ENCODE results near the gene DPY30. TPM values are rescaled to one million over a fixed set of nuclear protein-coding genes. Genes with fewer than 3 reads are reported as not detected.
"Not testable (repeated sequence)": the region's sequence is repeated elsewhere in the genome, so short reads cannot be mapped to it uniquely, and the experiment has no call there.

The DPY30 gene
- 69.6 and 70.7 TPM in 2 replicates for total RNA-seq (2014; rRNA removed)
- 80.2 TPM for polyA plus RNA-seq (2012)

DNA sequence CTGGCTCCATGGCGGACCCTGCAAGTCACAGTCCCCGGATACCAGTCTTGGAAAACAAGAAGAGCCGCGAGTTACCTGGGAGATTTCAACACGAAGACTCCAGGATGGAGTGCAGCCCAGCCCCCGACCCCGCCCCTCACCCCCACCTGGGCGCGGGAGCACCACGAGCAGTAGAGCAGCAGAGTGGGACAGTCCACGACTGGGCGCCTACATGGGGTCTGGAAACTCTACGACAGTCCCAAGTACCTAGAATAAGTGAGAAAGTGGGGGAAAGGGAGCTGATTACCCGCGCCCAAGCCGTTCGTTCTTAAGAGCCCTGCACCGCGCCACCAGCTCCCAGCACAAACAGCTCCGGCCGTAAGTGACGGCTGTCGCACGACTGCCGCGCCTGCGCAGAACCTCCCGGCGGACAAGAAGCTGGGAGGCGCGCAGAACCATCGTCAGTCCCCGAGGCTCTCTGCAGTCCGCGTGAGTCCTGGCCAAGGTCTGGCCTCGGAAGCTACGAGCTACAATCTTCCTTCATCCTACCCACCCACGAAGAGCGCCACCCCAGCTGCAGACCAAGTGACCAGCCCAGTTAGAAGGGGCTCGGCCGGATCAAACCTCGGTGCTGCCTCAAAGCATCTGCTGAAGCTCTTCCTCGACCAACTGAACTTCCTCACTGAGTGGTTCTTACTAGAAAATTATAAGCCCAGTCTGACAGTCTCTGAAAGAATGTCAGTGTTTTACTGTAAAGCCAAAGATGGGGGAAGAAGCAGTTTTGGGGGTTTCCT is at the start of gene DPY30:
DPY30 (minus strand) TSS at position 359 of the 773 bp plus-strand sequence; CDS start at position 10, 349 bp downstream.
- DNase-seq (ENCODE audit: low read depth), result peak; percentile 90

DNA sequence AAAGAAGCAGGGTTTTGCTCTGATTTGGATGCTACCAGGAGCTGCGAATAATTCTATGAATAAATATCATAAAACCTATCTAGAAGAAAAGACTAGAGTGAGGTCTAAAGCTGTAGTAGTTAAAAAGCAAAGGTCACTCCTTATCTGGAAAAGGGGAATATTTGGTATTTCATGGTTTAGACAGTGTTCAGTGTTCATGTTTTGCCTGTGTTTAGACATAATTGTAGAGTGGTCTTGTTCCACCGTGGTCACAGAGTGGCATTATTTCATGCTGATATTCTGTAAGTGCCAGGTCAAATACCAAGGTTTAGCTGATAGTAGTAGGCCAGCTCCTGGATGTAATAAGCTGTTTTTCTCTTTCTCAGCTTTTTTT is 34.5 kb upstream of the DPY30 start:
- DNase-seq (ENCODE audit: low read depth), result no peak

- no peak for DNase-seq (ENCODE audit: low read depth)
Observed at GRCh38 chr2:32067549-32067948, 27.9 kb upstream of the DPY30 start.

DNA sequence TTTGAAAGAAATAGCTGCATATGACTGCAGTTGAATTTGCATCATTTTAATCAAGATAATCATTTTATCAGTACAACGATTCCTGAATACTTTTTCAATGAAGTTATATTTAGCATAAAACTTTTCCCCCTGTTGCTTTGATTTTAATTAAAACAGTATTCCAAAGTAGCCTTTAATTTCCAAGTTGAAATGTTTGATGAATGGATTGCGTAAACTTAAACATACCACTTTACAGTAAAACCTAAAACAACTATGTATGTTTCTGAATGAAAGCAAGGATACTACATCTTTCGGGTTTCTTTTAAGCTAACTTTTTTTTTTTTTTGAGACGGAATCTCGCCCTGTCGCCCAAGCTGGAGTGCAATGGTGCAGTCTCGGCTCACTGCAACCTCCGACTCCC is 25.1 kb upstream of the DPY30 start:
- no peak for DNase-seq (ENCODE audit: low read depth)

- no peak for DNase-seq (ENCODE audit: low read depth)
Observed at GRCh38 chr2:32064021-32064601, 24.5 kb upstream of the DPY30 start.

- DNase-seq (ENCODE audit: low read depth), result peak; percentile 95
Observed at GRCh38 chr2:32063310-32064020, 23.9 kb upstream of the DPY30 start, which contains the start of gene SPAST. TSS of gene SPAST (plus strand) at chr2:32063556. CDS start at chr2:32063832, 276 bp downstream.

DNA sequence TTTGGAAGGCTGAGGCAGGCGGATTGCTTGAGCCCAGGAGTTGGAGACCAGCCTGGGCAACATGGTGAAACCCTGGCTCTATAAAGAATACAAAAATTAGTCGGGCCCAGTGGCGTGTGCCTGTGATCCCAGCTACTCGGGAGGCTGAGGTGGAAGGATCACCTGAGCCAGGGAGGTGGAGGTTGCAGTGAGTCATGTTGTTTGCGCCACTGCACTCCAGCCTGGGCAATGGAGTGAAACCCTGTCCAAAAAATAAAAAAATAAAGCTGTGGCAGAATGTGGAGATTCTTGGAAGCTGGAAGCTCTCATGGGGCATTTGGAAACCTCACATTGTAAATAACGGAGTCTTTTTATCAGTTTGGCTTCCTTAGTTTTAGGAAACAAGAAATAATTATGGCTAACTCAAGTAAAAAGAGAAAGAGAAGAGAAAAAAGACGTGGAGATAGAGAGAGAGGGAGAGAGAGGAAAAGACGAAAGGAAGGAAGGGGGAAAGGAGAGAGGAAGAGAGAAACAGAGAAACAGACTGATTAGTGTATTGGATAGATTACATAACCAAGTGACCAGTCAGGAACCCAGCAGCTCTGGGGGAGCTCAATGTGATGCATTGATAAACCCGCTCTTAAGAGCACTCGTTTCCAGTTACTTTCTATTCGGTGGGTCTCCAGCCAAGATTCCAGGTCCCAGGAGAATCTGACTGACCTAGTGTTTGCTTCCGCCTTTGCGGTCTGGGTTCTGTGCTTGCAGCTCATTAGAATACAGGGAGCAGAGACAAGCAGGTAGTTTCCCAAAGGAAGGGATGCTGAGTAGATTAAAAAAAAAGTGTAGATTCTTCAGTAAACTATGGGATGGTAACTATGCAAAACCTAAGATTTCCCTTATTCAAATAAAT is 22.6 kb upstream of the DPY30 start:
- peak; percentile 49 for DNase-seq (ENCODE audit: low read depth)

- DNase-seq (ENCODE audit: low read depth), result no peak
Observed at GRCh38 chr2:32061430-32061829, 21.8 kb upstream of the DPY30 start.

DNA sequence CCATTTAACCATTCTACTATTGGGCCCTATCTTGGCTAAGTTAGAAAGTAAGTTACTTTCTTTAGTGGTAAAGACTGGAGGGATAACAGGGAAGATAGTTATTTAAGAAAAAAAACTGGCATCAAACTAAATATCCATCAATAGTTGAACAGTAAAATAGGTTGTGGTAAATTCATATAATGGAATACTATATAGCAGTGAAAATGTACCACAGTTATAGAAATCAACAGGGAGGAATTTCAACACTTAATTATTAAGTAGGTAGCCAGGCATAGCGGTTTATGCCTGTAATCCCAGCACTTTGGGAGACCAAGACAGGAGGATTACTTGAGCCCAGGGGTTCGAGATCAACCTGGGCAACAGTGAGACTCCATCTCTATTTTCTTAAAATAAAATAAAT is 20.7 kb upstream of the DPY30 start:
- DNase-seq (ENCODE audit: low read depth), result no peak

DNA sequence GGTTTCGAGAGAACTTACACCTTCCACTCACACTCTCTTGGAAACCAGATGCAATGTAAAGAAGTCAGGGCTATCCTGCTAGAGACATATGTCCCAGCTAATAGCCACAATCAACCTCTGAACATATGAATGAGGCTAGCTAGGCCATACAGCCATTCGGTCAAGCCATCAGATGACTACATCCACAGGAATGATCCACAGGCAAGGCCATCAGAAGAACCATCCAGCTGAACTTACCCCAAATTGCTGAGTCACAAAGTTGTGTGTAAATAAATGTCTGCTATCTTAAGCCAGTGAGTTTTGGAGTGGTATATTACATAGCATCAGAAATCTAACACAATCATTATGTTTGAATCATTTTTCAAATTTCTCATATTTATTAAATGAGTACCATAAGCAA is 18.5 kb upstream of the DPY30 start:
- DNase-seq (ENCODE audit: low read depth), result peak; percentile 8

GRCh38 chr2:32054583-32054982 is 15.0 kb upstream of the DPY30 start:
- DNase-seq (ENCODE audit: low read depth), result not testable (repeated sequence)

DNA sequence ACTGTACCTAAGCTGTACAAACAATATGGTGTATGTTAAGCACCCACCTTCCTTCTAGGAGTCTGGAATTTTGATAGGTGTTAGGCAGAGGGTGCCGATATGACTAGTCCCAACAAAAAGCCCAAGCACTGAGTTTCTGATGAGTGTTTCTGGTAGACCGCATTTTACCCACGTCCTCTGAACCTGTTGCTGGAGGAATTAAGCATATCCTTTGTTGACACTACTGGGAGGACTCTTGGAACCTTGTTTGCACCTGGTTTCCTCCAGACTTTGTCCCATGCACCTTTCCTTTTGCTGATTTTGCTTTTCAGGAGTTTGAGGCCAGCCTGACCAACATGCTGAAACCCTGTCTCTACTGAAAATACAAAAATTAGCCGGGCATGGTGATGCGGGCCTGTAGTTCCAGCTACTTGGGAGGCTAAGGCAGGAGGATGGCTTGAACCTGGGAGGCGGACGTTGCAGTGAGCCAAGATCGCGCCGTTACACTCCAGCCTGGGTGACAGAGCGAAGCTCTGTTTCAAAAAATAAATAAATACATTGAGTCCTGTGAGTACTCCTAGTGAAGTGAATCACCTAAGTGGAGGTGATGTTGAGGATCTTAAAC is 12.3 kb upstream of the DPY30 start:
- DNase-seq (ENCODE audit: low read depth), result no peak

GRCh38 chr2:32043561-32043960 is 4.0 kb upstream of the DPY30 start:
- DNase-seq (ENCODE audit: low read depth), result no peak

GRCh38 chr2:32034198-32034887 is 5.3 kb downstream of the DPY30 start:
- DNase-seq (ENCODE audit: low read depth), result not testable (repeated sequence)

DNA sequence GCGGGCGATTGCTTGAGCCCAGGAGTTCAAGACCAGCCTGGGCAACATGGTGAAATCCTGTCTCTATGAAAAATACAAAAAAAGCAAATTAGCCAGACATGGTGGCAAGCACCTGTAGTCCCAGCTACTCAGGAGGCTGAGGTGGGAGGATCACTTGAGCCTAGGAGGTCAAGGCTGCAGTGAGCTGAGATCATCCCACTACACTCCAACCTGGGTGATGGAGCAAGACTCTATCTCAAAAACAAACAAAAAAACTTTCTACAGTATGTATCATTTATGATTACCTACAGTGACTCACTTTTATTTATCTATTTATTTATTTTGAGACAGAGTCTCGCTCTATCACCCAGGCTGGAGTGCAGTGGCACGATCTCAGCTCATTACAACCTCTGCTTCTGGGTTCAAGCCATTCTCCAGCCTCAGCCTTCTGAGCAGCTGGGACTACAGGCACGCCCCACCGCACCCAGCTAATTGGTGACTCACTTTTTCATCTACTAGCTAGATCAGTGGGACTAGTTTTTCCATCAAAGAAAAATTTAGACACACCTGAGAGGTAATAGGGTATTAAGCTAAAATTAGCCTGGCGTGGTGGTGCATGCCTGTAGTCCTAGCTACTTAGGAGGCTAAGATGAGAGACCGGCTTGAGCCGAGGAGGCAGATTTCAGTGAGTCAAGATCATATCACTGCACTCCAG is 20.7 kb downstream of the DPY30 start:
- DNase-seq (ENCODE audit: low read depth), result not testable (repeated sequence)

GRCh38 chr2:32012872-32013271 is 26.7 kb downstream of the DPY30 start:
- DNase-seq (ENCODE audit: low read depth), result no peak

- DNase-seq (ENCODE audit: low read depth), result no peak
Observed at GRCh38 chr2:32011485-32011960, 28.1 kb downstream of the DPY30 start.

DNA sequence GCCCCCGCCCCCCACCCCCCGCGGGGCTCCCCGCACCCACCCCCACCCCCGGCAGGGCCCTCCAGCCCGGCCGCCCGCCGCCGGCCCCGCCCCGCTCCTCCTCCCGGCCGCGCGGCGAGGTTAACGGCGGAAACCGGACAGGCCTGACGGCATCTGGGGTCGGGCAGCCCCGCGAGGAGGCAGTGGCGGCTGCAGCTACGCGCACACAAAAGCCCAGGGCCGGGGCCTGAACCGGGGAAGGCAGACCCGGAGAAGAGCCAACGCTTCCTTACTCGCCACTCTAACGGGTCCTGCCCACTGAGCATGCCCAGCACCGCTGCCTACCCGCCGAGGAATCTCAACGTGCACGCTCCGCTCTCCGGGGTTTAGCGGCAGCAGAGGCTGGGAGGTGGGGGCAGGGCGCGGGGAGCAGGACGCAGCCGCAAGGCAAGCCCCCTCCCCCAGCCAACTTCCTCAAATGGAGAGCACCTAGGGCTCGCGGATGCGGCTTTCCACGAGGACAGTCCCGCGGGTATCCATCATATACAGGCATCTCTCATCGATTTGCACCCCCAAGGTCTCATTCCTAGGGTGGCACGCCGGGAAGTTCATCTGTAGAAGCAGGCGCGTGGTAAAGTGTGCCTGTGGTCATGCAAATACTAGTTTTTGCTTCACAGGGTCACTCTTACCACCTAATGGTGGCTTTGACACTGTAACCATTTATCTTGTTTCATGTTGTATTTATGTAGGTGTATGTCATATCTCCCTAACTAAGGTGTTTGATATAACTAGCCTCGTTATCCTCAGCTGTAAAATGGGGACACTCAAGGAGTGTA is 28.7 kb downstream of the DPY30 start, which contains the start of gene MEMO1:
MEMO1 (minus strand) TSS at position 339 of the 815 bp plus-strand sequence. CDS start 761 bp downstream, outside the sequence.
- peak; percentile 93 for DNase-seq (ENCODE audit: low read depth)

GRCh38 chr2:32010280-32010669 is 29.3 kb downstream of the DPY30 start:
- peak; percentile 40 for DNase-seq (ENCODE audit: low read depth)
